Stimulated activated CD4-positive, alpha-beta T cell treated with anti-CD3 and anti-CD28 coated beads, Interleukin-4, amount 100 ng/mL, for 24 hours (primary cell): ENCODE measurements around the gene RAB31.

Experiments
- DNase-seq: peaks from one replicate; pipeline ENCODE4 v3.0.0-alpha.2; 2020

RAB31 gene

GRCh38 chr18:9823805-9824473 is 115.8 kb downstream of the RAB31 start:
- DNase-seq, result no peak

GRCh38 chr18:9824474-9824832 is 116.4 kb downstream of the RAB31 start:
- DNase-seq, result no peak

- no peak for DNase-seq
Measured at GRCh38 chr18:9824952-9825371, 116.9 kb downstream of the RAB31 start.

GRCh38 chr18:9825571-9826073 is 117.5 kb downstream of the RAB31 start:
- no peak for DNase-seq

- no peak for DNase-seq
Measured at GRCh38 chr18:9826685-9827084, 118.6 kb downstream of the RAB31 start.

GRCh38 chr18:9827211-9827792 is 119.2 kb downstream of the RAB31 start:
- DNase-seq, result no peak

GRCh38 chr18:9827793-9828505 is 119.8 kb downstream of the RAB31 start:
- no peak for DNase-seq

GRCh38 chr18:9828506-9829396 is 120.7 kb downstream of the RAB31 start:
- no peak for DNase-seq

GRCh38 chr18:9829397-9829712 is 121.3 kb downstream of the RAB31 start:
- DNase-seq, result no peak

- no peak for DNase-seq
Measured at GRCh38 chr18:9831036-9831722, 123.1 kb downstream of the RAB31 start.

GRCh38 chr18:9831723-9832199 is 123.7 kb downstream of the RAB31 start:
- no peak for DNase-seq

GRCh38 chr18:9832871-9833270 is 124.8 kb downstream of the RAB31 start:
- DNase-seq, result no peak

- DNase-seq, result no peak
Measured at GRCh38 chr18:9834551-9834950, 126.5 kb downstream of the RAB31 start.

- no peak for DNase-seq
Measured at GRCh38 chr18:9835113-9835755, 127.1 kb downstream of the RAB31 start.

GRCh38 chr18:9835825-9836224 is 127.7 kb downstream of the RAB31 start:
- DNase-seq, result no peak

GRCh38 chr18:9838144-9838877 is 130.2 kb downstream of the RAB31 start:
- DNase-seq, result no peak

- DNase-seq, result no peak
Measured at GRCh38 chr18:9839211-9839610, 131.1 kb downstream of the RAB31 start.

- DNase-seq, result no peak
Measured at GRCh38 chr18:9839853-9840252, 131.8 kb downstream of the RAB31 start.

GRCh38 chr18:9841752-9842151 is 133.7 kb downstream of the RAB31 start:
- DNase-seq, result no peak

- DNase-seq, result no peak
Measured at GRCh38 chr18:9842448-9842847, 134.3 kb downstream of the RAB31 start.

GRCh38 chr18:9845256-9845655 is 137.2 kb downstream of the RAB31 start:
- no peak for DNase-seq
